Smooth muscle cell of the pulmonary artery (primary cell): Measurements from ENCODE around the gene ACTL6A. TPM values are rescaled to one million over a fixed set of nuclear protein-coding genes. Genes with fewer than 3 reads are reported as not detected.

ENCODE experiments used
- total RNA-seq: library from RNA; depleted of rRNA; stranded (reverse); fragments of >200 nt; gene quantifications from 2 replicates; pipeline ENCODE4 v1.2.3, GENCODE V29; 2014

ACTL6A gene
- total RNA-seq: 35.9 and 36.5 TPM in 2 replicates

DNA sequence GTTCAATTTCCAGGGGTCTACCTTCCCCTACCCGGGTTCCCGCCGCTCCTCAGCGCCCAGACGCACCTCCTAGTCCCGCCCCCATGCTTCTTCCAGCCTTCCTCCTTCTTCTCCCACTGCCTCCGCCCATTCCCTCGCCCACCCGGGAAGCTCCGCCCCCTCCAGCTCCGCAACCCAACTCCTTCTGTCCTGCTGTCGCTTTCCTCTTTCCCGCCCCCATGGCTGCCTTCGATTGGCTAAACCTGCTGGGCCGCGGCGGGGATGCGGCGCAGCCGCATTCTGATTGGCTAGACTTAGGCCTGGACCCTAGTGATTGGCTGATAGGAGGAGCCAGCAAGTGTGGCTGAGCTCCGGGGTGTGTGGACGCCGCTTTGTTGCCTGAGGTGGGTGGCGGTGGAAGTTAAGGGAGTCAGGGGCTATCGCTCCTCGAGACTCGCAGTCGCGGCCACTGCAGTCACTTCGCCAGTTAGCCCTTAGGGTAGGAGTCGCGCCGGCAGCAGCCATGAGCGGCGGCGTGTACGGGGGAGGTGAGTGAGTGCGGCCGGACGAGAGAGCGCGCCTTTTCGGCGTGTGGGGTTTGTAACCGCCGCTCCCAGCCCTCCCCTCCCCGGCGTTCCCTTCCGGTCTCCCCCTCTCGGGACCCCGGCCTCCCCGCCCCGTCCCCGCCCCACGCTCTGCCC is at the start of gene ACTL6A:
TSS of gene ACTL6A (plus strand) at position 336 of the 680 bp plus-strand sequence. CDS start at position 503, 167 bp downstream.

GRCh38 chr3:179604321-179605078 is 41.8 kb downstream of the ACTL6A start, which contains the start of the genes MRPL47 and NDUFB5:
Gene MRPL47 (minus strand): TSS chr3:179604638. CDS start chr3:179604624, 14 bp downstream.
Gene NDUFB5 (plus strand): TSS chr3:179604794. CDS start chr3:179604816, 22 bp downstream.

Other genes with a start within 250 kb of the ACTL6A start
- gene ZNF639, start 239.9 kb upstream of the ACTL6A start, total RNA-seq: 43.2 and 44.4 TPM in 2 replicates
- 48.5 and 55.5 TPM in 2 replicates for gene MFN1, start 215.2 kb upstream of the ACTL6A start, total RNA-seq
- 66.5 and 91.0 TPM in 2 replicates for gene GNB4, start 111.5 kb upstream of the ACTL6A start, total RNA-seq
- gene MRPL47, start 41.7 kb downstream of the ACTL6A start, total RNA-seq: 14.8 and 19.6 TPM in 2 replicates
- gene NDUFB5, start 41.9 kb downstream of the ACTL6A start, total RNA-seq: 49.1 and 74.0 TPM in 2 replicates
- 8.6 and 10.6 TPM in 2 replicates for gene USP13, start 90.1 kb downstream of the ACTL6A start, total RNA-seq